22Rv1 (cell line): ENCODE measurements around the gene TTF2.
A peak's percentile ranks its signal among the peaks of the same experiment; 100 is the strongest.

Source experiments
- H3K27ac ChIP-seq: fragments of 450-650 bp; 2 replicates; pipeline ENCODE4 v1.5.1; 2017
- CTCF ChIP-seq: fragments of 450-650 bp; IDR thresholded peaks from 2 replicates; pipeline ENCODE4 v1.5.1; 2017; ENCODE audit warnings: mild to moderate bottlenecking
- ZFX ChIP-seq: fragments of 450-650 bp; IDR thresholded peaks from 2 replicates; pipeline ENCODE4 v1.6.1; 2017; ENCODE audit warnings: antibody characterized with exemption, borderline replicate concordance

TTF2 gene

GRCh38 chr1:117127795-117128194, 67.7 kb downstream of the TTF2 start:
- TF ChIP-seq CTCF (no peak), ZFX (no peak)
- no peak overlapping the region for H3K27ac ChIP-seq

- peak; percentile 81 for TF ChIP-seq CTCF
- TF ChIP-seq ZFX: no peak
- H3K27ac ChIP-seq: no peak overlapping the region
Measured at GRCh38 chr1:117128323-117129079, 68.4 kb downstream of the TTF2 start.

- TF ChIP-seq CTCF (no peak), ZFX (no peak)
- no peak overlapping the region for H3K27ac ChIP-seq
Measured at GRCh38 chr1:117130526-117130925, 70.4 kb downstream of the TTF2 start.

- TF ChIP-seq ZFX (no peak), CTCF (no peak)
- H3K27ac ChIP-seq: no peak overlapping the region
Measured at GRCh38 chr1:117135329-117135728, 75.2 kb downstream of the TTF2 start.

GRCh38 chr1:117136749-117137148, 76.6 kb downstream of the TTF2 start:
- no peak overlapping the region for H3K27ac ChIP-seq
- TF ChIP-seq CTCF (no peak), ZFX (no peak)

- TF ChIP-seq CTCF (no peak), ZFX (no peak)
- no peak overlapping the region for H3K27ac ChIP-seq
Measured at GRCh38 chr1:117137281-117137855, 77.2 kb downstream of the TTF2 start.

GRCh38 chr1:117138106-117138505, 78.0 kb downstream of the TTF2 start:
- H3K27ac ChIP-seq: no peak overlapping the region
- TF ChIP-seq CTCF (no peak), ZFX (no peak)
